Measurements from ENCODE around the gene DCDC2.

DNA sequence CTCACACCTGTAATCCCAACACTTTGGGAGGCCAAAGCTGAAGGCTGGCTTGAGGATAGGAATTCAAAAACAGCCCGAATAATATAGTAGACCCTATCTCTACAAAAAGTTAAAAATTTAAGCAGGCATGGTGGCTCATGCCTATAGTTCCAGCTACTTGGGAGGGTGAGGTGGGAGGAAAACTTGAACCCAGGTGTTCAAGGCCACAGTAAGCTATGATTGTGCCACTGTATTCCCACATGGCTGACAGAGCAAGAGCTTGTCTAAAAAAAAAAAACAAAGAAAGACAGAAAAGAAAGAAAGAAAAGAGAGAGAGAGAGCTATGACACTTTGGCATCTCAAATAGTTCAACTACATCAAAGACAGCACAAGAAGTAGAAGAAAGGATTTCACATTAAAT, 33.2 kb downstream of the DCDC2 start:
- TF ChIP-seq, protein P1, sequence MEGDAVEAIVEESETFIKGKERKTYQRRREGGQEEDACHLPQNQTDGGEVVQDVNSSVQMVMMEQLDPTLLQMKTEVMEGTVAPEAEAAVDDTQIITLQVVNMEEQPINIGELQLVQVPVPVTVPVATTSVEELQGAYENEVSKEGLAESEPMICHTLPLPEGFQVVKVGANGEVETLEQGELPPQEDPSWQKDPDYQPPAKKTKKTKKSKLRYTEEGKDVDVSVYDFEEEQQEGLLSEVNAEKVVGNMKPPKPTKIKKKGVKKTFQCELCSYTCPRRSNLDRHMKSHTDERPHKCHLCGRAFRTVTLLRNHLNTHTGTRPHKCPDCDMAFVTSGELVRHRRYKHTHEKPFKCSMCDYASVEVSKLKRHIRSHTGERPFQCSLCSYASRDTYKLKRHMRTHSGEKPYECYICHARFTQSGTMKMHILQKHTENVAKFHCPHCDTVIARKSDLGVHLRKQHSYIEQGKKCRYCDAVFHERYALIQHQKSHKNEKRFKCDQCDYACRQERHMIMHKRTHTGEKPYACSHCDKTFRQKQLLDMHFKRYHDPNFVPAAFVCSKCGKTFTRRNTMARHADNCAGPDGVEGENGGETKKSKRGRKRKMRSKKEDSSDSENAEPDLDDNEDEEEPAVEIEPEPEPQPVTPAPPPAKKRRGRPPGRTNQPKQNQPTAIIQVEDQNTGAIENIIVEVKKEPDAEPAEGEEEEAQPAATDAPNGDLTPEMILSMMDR (IDR thresholded peaks at IDR 0.05 in 4 of 5, conservative IDR thresholded peaks at IDR 0.05 in 1 of 5) = no peak
- TF ChIP-seq POLR2A (IDR thresholded peaks at IDR 0.05) = no peak

Data from gastrocnemius medialis (tissue), 4 donors.